HG02938 (cell line): ENCODE measurements around the gene PLA2G15.
"Not testable (repeated sequence)": the region's sequence is repeated elsewhere in the genome, so short reads cannot be mapped to it uniquely, and the experiment has no call there.

Source experiments
- ATAC-seq: cut with Tn5 transposase; IDR thresholded peaks from one replicate; pipeline ENCODE4 v1.9.1; 2021; ENCODE audit warnings: mild to moderate bottlenecking, moderate library complexity; ENCODE audit not compliant: unreplicated experiment

The PLA2G15 gene

DNA sequence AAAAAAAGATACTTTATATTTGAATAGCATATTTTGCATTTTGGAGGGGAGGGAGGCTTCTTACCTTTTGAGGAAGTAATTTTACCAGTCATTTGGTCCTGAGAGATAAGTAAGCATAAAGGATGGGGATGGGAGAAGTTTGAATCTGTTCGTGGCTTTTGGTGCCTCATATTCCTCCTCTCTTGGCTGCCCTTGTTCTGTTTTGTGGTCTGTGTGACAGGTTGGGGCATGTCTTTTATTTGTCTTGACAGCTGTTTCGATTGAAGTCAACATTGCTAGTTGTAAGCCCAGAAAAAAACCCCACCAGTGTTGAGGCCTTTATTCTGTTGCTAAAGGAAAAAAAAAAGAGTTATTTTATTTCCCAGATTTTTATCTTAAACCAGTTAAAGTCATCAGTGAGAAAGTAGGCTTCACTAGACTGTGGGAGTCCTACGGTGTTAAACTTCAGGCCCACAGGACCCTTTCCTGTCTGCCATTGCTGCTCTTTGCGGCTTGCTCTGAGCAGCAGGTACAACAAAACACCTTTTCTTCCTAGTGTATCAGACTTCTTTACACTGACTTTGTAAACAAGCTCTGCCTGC is 30.5 kb downstream of the PLA2G15 start:
- ATAC-seq, result peak; percentile 70

DNA sequence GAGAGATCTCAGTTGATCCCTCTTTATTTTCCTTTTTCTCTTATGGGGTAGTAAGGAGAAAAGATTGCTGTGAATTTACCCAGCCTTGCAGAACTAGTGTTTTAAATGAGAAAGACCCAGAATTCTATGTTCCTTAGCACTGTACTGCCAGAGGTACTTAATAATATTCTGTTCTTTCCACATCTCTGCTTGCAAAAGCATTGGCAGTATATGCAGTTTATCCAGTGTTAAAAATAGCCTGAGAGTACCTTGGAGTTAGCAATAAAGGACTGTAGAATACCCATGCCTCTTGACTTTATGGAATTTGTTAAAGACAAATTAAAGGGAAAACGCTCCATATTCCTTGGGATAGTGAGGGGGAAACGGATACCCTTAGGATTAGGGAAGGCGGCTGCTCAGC is 31.1 kb downstream of the PLA2G15 start:
- ATAC-seq, result no peak

DNA sequence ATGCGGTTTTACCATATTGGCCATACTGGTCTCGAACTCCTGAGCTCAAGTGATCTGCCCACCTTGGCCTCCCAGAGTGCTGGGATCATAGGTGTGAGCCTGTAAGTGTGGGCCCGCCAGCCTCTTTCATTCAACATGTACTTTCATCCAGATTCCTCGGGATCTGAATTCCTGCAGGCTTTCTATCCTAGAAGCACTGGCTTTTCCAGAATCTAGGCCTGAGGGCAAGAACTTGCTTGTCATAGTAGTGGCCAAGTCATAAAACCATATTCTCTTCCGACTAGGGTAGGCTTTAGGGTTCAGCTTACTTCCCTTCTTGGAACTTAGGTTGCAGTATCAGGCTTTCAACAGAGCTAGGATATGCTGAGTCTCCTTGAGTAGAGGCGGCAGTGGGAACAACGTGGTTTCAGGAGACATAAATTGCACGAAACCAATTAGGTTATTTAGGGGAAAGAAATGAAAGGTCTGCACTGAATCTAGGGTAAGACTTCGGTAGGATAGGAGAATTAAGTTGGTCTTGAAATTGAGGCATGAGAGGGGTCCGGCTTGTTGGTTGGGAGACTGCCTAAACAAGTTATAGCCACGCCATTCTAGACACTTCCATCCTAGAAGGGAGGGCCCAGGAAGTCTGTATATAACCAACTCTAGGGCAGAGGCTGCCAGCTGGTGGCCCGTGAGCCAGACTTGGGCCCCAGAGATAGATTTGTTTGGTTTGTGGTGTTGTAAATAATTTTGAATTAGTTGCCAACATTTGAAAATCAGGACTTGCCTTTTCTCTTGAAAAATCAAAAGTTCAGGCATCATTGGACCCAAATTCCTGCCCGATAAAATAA is 34.8 kb downstream of the PLA2G15 start:
- ATAC-seq, result no peak

DNA sequence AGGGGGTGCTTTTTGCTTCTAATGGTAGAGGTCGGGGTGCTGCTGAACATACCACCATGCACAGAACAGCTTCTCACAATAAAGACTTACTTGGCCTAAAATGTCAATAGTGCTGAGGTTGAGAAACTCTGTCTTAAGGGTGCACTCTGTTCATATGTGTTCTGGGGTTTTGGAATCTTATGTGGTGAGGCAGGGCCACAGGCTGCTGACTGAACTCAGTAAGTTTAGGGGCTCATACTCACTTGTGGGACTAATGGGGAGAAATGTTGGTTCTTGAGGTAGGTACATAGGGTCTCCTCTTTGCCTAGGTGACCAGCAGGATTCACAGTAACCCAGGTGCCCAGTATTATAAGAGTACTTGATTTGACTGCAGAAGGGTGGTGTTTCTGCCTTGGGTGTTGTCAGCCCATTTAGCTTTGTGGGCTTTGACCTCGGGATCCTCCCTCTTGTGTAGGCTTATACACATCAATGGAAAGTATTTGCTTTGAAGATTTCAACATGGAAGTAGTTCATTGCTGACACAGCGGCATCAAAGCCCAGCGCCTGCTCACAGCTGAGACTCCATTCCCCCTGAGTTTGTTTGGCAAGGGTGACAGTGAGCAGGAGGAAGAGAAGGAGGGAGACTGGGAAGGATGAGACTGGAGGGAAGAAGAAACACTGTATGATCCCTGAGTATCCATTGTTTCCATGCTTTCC is 36.3 kb downstream of the PLA2G15 start:
- ATAC-seq, result no peak

DNA sequence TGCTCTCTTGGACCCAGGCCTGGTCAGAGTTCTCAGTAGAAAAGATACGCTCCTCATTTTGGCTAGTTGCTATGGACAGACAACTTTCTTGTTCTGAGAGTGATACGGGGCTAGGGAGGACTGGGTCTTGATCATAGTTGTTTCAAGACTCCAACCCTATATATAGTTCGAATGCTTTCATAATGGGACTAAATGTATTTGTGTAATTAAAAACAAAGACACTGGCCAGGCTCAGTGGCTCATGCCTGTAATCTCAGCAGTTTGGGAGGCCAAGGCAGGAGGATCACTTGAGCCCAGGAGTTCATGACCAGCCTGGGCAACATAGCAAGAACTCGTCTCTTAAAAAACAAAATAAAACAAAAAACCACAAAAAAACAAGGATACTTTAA is 36.9 kb downstream of the PLA2G15 start:
- no peak for ATAC-seq

DNA sequence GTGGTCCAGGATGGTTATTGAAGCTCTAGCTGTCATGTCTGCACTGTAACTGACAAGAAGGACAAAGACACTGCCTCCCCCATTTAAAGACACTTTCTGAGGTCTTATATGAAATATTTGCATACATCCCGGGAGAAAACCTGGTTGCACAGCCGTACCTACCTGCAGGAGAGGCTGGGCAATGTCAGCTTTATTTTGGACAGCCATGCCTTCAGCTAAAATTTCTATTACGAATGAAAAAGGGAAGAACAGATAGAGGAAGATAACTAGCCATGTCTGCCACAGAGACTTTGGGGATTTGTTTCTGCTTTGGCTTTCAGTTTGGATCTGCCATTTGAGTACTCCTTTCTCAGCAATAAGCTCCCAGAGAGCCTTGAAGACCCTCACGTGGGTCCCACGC is 38.2 kb downstream of the PLA2G15 start:
- no peak for ATAC-seq

DNA sequence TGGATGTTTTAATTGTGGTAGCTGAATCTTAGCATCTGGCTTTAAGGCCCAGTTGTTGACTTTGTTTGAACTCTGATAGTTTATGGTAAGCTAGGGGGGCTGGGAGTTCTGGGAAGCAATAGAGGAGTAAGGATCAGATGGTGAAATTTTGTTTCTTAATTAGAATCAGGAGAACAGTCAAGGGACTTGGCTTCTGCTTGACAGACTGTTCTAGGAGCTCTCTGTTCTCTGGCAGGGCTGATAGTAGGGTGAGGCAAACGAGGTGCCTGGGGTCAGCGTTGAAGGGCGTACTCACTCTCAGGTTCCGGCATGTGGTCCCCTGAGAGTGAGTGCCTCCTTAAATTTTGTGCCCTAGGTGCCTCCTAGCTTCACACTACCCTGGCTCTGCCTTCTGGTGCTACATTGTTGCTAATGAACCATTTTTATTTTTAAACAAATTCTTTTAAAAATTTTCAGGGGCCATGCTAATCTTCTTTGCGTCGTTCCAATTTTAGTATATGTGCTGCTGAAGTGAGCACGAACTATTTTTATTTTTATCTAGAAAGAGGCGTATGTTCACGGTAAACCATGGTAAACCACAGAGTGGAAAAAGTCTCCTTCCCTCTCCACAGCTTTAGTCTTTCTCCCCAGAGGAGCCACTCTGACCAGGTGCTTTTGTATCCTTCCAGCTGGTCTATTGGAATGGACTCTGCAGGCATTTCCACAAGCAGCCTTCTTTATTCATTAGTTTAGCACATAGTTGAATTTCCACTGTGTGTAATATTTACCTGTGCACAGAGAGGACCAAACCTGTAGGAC is 38.8 kb downstream of the PLA2G15 start:
- no peak for ATAC-seq

DNA sequence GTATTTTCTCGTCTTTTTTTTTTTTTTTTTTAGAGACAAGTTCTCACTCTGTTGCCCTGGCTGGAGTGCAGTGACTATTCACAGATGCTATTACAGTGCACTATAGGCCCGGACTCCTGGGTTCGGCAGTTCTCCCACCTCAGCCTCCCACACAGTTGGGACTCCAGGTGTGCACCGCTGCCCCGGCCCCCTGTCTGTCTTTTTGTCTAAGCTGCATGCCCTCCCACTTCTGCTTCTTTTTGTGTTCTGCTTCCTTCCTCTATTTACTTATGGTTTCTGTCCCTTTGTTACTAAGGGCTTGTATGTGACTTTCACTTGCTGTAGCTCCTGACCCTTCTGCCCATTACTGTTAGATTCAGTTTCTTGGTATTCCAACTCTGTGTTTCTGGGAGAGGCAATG is 39.7 kb downstream of the PLA2G15 start:
- ATAC-seq, result peak; percentile 42

DNA sequence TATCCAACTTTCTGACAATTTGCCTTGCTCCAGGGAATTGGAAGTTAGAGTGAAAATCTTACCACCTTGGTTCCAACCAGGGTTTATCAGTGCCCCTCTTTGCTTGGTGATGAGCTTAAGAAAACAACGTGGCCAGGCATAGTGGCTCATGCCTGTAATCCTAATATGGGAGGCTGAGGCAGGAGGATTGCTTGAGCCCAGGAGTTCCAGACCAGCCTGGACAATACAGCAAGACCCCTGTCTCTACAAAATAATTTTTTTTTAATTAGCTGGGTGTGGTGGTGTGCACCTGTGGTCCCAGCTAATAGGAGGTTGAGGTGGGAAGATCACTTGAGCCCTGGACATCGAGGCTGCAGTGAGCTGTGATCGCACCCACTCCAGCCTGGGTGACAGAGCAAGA is 40.5 kb downstream of the PLA2G15 start:
- ATAC-seq, result no peak

DNA sequence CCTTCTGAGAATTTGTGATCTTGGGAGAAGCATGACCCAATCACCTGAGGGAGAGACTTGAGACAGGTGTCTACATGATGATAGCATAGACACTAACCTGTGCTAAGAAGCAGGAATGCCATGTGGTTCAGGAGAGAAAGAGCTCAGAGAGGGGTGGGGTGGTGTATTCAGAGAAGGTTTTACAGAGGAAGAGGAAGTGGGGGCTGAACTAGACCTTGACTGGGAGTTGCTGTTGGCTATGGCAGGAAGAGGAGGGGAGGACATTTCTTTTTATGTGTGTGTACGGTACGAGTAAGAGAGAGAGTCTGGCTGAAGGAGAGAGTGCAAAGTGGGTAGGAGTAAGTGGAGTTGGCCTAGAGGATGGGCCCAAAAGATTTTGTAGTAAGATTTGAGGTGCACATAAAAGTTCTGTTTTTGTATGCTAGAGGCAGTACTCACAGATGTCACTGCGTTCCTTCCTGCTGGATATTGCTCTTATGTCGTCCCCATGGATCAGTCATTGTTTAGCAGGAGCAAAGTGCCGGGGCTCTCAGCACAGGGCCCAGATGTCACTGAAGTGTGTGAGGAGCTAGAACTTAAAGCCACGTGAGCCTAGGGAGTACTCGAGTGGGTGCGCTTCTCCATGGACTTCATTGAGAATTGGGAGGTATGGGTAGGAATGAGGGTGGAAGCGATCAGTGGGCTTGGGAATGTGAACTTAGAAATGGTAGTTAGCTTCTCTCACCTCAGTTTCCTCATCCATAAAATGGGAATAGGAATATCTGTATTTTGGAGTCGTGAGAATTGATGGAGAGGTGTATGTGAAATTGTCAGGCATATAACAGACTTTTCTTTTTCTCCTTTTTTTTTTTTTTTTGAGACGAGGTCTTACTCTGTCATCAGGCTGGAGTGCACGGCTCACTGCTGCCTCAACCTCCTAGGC is 41.2 kb downstream of the PLA2G15 start:
- ATAC-seq, result no peak

DNA sequence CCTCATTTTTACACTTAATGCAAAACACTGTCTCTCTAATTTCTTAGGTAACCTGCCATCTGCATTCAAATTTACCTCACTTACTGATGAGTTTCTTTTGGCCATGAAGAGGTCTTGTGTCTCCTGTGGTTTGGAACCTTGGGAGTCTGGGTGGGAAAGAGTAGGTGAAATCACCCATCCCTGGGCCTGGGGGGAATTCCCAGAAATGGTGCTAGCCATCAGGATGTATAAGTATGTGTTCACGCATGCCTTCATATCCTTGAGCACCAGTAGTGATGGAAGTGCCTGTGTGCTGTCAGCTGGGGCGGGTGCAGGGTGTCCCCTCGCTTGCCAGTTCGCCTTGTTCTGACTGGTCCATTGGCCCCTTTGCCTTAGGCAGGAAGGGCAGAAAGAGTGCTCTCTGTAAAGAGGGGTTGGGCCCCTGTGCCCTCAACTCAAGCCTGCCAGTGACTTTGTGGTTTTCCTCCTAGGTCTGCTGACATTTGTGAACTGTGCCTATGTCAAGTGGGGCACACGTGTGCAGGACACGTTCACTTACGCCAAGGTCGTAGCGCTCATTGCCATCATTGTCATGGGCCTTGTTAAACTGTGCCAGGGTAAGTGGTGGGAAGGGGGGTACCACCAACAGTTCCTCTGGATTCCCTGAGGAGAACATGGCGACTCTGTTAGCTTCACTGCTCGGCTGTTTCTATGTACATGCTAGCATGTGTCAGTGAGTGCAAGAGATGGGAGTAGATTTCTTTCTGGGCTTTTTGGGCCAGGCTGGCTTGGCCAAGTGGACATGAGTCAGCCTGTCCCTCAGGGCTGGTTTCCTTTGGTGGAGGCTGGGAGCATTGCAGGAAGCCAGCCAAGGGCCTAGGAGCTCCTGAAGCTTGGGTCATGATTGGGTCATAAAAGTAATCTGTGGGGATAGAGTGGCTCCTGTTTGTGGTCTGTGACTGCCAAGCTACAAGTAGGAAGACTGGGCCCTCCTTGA is 42.4 kb downstream of the PLA2G15 start:
- ATAC-seq, result no peak

DNA sequence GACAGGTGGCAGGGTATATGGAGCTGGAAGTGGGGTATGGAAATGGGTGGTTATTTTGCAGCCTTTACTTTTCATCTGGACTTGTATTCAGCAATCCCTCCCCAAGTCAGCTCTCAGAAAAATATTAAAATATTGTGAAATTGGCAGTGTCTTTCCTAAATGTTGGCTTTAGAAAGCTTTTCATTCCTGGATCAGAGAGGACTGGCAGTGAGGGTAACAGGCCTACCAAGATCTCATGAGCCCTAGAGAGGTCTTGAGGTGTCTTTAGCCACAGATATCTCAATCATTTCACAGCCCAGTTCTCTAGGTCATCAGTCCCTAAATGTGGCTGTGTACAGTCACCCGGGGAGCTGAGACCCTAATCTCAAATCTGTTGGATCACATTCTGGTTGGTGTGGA is 43.1 kb downstream of the PLA2G15 start:
- no peak for ATAC-seq

DNA sequence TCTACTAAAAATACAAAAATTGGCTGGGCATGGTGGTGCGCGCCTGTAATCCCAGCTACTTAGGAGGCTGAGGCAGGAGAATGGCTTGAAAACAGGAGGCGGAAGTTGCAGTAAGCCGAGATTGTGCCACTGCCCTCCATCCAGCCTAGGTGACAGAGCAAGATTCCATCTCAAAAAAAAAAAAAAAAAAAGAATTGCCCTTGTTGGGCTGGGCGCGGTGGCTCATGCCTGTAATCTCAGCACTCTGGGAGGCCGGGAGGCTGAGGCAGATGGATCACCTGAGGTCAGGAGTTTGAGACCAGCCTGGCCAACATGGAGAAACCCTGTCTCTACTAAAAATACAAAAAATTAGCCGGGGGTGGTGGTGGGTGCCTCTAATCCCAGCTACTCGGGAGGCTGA is 43.6 kb downstream of the PLA2G15 start:
- ATAC-seq, result not testable (repeated sequence)

DNA sequence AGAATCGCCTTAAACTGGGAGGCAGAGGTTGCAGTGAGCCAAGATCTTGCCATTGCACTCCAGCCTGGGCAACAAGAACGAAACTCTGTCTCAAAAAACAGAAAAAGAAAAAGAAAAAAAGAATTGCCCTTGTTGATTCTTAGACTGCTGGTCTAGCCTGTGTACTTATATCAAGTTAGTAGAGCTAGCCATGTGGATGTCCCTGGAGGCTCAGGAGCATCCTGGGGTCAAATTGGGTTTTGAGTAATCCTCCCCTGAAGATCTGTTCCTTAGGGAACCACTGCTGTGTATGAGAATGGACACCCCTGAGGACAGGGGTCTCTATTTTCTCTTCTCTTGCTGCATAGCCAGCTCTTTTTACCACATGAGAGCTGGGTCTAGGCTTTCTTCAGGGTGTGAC is 44.0 kb downstream of the PLA2G15 start:
- no peak for ATAC-seq

DNA sequence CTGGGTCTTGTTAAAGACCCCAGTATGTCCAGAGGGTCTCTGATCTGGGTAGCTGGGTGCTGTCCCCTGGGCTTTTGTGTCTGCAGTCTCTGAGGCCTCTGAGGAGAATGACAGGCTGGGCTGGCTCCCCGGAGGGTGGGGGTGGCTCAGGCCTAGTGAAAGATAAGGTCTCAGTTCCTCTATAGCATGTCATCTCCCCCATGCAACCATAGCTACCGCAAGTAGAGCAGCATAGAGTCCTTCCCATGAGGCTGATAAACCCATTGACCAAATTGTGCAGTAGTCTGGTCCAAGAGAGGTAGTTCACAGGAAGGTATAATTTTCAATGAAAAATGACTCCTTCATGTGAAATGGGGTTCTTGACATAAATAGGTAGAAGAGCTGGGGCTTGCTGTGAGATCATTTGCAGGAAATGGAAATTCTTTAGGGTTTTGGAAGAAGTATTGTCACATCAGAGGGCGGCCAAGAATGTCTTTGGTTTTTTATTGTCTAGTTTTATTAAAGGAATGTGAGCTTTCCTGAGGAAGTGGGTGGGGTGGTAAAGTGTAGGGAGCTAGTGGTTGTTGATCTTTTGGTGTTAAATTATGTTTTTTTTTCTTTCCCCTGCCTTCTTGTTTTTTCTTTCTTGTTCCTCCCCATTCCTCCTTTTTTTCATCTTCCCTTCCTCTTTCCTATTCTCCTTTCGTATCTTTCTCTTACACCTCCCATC is 44.6 kb downstream of the PLA2G15 start:
- peak; percentile 81 for ATAC-seq

DNA sequence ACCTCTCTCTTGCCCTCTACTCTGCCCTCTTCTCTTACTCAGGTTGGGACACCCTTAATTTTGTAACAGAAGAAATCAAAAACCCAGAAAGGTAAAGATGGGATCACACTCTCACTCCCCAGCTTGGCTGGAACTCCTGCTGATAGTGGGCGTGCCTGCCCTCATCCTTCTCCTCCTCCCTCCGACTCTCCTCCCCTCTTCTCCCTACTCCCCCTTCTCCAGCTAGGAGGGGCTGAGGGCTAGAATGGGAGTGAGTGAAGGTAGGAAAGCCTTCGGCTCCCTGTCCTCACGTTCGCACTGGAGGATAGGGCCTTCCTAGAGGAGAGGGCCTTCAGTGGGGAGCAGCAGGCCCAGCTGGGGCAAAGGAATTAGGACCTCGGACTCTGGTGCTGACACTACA is 45.3 kb downstream of the PLA2G15 start:
- ATAC-seq, result no peak

DNA sequence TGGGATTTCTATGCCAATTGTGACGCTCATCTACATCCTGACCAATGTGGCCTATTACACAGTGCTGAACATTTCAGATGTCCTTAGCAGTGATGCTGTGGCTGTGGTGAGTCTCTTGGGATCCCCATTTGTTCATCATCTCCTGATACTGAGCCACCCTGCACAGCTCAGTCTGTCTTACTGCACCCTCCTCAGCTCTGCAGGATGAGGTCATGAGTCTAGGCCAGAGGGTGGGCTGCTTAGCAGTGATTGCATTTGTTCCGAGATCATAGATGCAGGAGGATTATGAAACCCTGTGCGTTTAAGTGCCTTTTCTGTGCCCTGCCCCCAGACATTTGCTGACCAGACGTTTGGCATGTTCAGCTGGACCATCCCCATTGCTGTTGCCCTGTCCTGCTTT is 46.1 kb downstream of the PLA2G15 start:
- no peak for ATAC-seq

DNA sequence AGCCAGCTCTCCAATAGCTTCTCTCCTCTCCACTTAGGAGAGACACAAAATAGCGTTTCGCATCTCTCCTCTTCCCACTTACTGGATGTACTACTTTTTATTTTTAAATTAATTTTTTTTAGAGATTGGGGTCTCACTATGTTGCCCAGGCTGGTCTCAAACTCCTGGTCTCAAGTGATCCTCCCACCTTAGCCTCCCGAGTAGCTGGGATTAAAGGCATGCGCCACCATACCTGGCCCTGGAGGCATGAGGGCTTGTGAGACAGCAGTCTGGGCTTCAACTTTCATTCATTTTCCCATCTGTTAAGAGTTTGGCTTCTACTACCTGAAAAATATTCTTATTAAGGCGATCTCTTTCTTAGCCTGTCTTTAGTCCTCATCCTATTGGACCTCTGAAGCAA is 47.3 kb downstream of the PLA2G15 start:
- no peak for ATAC-seq
